NCI-H1436 (cell line): ENCODE results near the gene SLC15A3.

Experiments
- DNase-seq: peaks from one replicate; lab custom pipeline; 2025; lab: John Stamatoyannopoulos, UW

Gene SLC15A3

DNA sequence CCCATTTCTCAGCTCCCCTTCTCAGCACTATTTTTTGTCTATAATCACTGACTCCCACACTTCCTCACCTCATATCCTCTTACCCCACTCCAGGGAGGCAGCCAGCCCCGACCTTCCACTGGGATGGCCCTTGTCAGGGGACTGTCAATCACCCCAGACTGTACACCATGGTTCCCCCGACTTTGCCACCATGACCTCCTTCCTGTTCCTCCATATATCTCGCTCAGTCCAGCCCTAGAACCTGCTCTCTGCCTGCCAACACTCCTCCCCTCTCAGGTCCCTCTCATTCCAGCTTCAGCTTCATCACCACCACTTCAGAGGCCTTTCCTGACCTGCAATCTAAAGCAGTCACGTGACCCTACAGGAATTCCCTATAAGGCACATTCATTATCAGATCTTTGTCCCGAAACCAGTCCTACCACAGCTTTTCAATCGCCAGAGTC, 62.1 kb downstream of the SLC15A3 start:
- DNase-seq, result no peak

DNA sequence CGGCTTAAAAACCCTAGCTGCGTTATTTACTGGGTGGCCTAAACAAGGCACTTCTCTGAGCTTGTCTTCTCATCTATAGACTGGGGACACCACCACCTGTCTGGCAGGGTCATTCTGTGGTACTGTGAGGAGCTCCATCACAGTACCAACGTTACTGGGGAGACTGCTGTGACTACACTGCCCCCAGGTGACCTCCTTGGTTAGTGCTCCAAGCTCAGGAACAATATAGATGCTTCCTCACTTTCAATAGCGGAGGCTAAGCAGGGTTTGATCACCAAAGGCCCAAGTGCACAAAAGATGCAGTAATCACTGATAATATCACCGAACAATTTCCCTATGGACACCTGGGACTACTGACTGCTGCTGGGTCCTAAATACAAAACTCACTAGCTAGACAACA, 64.4 kb downstream of the SLC15A3 start:
- peak; percentile 57 for DNase-seq
